Suprapubic skin (tissue), 4 donors: ENCODE measurements around the gene DUSP3. TPM values are rescaled to one million over a fixed set of nuclear protein-coding genes. Genes with fewer than 3 reads are reported as not detected.

Source experiments
- DNase-seq, 2 donors: peaks; one replicate each; pipeline ENCODE4 v3.0.0-alpha.2; 2019; ENCODE audit warnings: low spot score in 2 of 2
- H3K27ac ChIP-seq: fragments of 200-600 bp; sonication (generic); one replicate; pipeline ENCODE4 v1.5.1; 2019
- H3K27me3 ChIP-seq: fragments of 200-600 bp; sonication (generic); one replicate; pipeline ENCODE4 v1.5.1; 2019
- H3K36me3 ChIP-seq: fragments of 200-600 bp; sonication (generic); one replicate; pipeline ENCODE4 v1.5.1; 2019
- H3K4me1 ChIP-seq: fragments of 200-600 bp; sonication (generic); one replicate; pipeline ENCODE4 v1.5.1; 2019
- H3K4me3 ChIP-seq: fragments of 200-600 bp; sonication (generic); one replicate; pipeline ENCODE4 v1.5.1; 2019; ENCODE audit warnings: mild to moderate bottlenecking
- H3K9me3 ChIP-seq: fragments of 200-600 bp; sonication (generic); one replicate; pipeline ENCODE4 v1.5.1; 2019
- CTCF ChIP-seq, 2 donors: fragments of 200-600 bp in 1 of 2; fragments of 450-650 bp in 1 of 2; sonication (generic) in 1 of 2; IDR thresholded peaks; one replicate each; pipeline ENCODE4 v1.5.1; 2016 to 2019; ENCODE audit warnings: antibody characterized with exemption in 2 of 2, mild to moderate bottlenecking in 1 of 2, moderate library complexity in 1 of 2
- EP300 ChIP-seq: sonication (generic); formaldehyde crosslinking; IDR thresholded peaks from one replicate; pipeline ENCODE4 v1.6.1; 2017; ENCODE audit warnings: antibody characterized with exemption
- POLR2A ChIP-seq, 2 donors: fragments of 450-650 bp; IDR thresholded peaks; one replicate each; pipeline ENCODE4 v1.6.1; 2017; ENCODE audit warnings: antibody characterized with exemption in 2 of 2, mild to moderate bottlenecking in 2 of 2, moderate library complexity in 2 of 2
- POLR2AphosphoS5 ChIP-seq, 3 donors: sonication (generic); formaldehyde crosslinking; IDR thresholded peaks; one replicate each; pipeline ENCODE4 v1.6.1; 2017; ENCODE audit warnings: antibody characterized with exemption in 3 of 3
- WGBS: methylation state at CpG from one replicate; pipeline ENCODE4 v1.1.5; 2018; 5-methylcytosine and 5-hydroxymethylcytosine counted together
- total RNA-seq, 4 donors: library from RNA; depleted of rRNA; stranded (reverse); fragments of >200 nt; gene quantifications; one replicate each; pipeline ENCODE4 v1.1.0, GENCODE V29; 2016

DUSP3 gene
- total RNA-seq, 4 donors from 2014 or later, result 34.8 to 48.5 (median 42.7) TPM

GRCh38 chr17:43745541-43745940 is 33.2 kb downstream of the DUSP3 start:
- Histone ChIP-seq H3K27ac (no peak overlapping the region), H3K4me1 (peaks cover 23% of the 10 kb centered on the region), H3K27me3 (peaks cover 5% of the 10 kb centered on the region), H3K36me3 (no peaks in the 10 kb centered on the region), H3K4me3 (no peak overlapping the region), H3K9me3 (no peaks in the 10 kb centered on the region)
- TF ChIP-seq POLR2AphosphoS5 (IDR thresholded peaks at IDR 0.05) (no peak), EP300 (no peak), POLR2A (IDR thresholded peaks at IDR 0.05) (no peak), CTCF (IDR thresholded peaks at IDR 0.05) (no peak)
- no peak for DNase-seq
- WGBS, result 47% methylated on average over 6 of the region's 6 CpGs

- WGBS, result 79% methylated on average over 5 of the region's 5 CpGs
- Histone ChIP-seq H3K4me1 (peaks cover 11% of the 10 kb centered on the region), H3K27me3 (peaks cover 5% of the 10 kb centered on the region), H3K9me3 (no peaks in the 10 kb centered on the region), H3K36me3 (no peaks in the 10 kb centered on the region), H3K27ac (no peak overlapping the region), H3K4me3 (no peak overlapping the region)
- no peak for DNase-seq
- TF ChIP-seq EP300, result no peak
- no peak for TF ChIP-seq POLR2A (IDR thresholded peaks at IDR 0.05)
- no peak for TF ChIP-seq CTCF (IDR thresholded peaks at IDR 0.05)
- TF ChIP-seq POLR2AphosphoS5 (IDR thresholded peaks at IDR 0.05), result no peak
These were observed 37.1 kb downstream of the DUSP3 start for GRCh38 chr17:43741636-43742035.

GRCh38 chr17:43740541-43740940 is 38.2 kb downstream of the DUSP3 start:
- Histone ChIP-seq H3K27ac (no peak overlapping the region), H3K4me3 (no peak overlapping the region), H3K4me1 (peaks cover 7% of the 10 kb centered on the region), H3K27me3 (peaks cover 5% of the 10 kb centered on the region), H3K36me3 (no peaks in the 10 kb centered on the region), H3K9me3 (no peaks in the 10 kb centered on the region)
- no peak for TF ChIP-seq POLR2AphosphoS5 (IDR thresholded peaks at IDR 0.05)
- no peak for TF ChIP-seq POLR2A (IDR thresholded peaks at IDR 0.05)
- no peak for TF ChIP-seq CTCF (IDR thresholded peaks at IDR 0.05)
- no peak for DNase-seq
- 94% methylated on average over 4 of the region's 4 CpGs for WGBS

GRCh38 chr17:43737722-43738121 is 41.1 kb downstream of the DUSP3 start:
- no peak overlapping the region for H3K4me3 ChIP-seq
- no peaks in the 10 kb centered on the region for H3K9me3 ChIP-seq
- 83% methylated on average over 2 of the region's 2 CpGs for WGBS
- H3K27me3 ChIP-seq, result no peaks in the 10 kb centered on the region
- H3K27ac ChIP-seq, result no peak overlapping the region
- no peaks in the 10 kb centered on the region for H3K36me3 ChIP-seq
- H3K4me1 ChIP-seq, result peaks cover 7% of the 10 kb centered on the region
- no peak for TF ChIP-seq CTCF (IDR thresholded peaks at IDR 0.05)
- no peak for TF ChIP-seq EP300
- TF ChIP-seq POLR2AphosphoS5 (IDR thresholded peaks at IDR 0.05), result no peak
- TF ChIP-seq POLR2A (IDR thresholded peaks at IDR 0.05), result no peak
- no peak for DNase-seq

- TF ChIP-seq EP300 (no peak), CTCF (IDR thresholded peaks at IDR 0.05) (no peak), POLR2AphosphoS5 (IDR thresholded peaks at IDR 0.05) (no peak)
- H3K4me3 ChIP-seq, result no peak overlapping the region
- no peak for DNase-seq
- no peak overlapping the region for H3K27ac ChIP-seq
- WGBS, result 94% methylated on average over 2 of the region's 2 CpGs
- H3K4me1 ChIP-seq, result peaks cover 7% of the 10 kb centered on the region
- H3K9me3 ChIP-seq, result no peaks in the 10 kb centered on the region
- H3K36me3 ChIP-seq, result no peaks in the 10 kb centered on the region
- no peaks in the 10 kb centered on the region for H3K27me3 ChIP-seq
These were observed 42.4 kb downstream of the DUSP3 start for GRCh38 chr17:43736389-43736788.
